HepG2 (cell line): ENCODE data around the gene AMHR2. TPM values are rescaled to one million over a fixed set of nuclear protein-coding genes. Genes with fewer than 3 reads are reported as not detected.
"Not testable (repeated sequence)": the region's sequence is repeated elsewhere in the genome, so short reads cannot be mapped to it uniquely, and the experiment has no call there.

ENCODE experiments used
- ATAC-seq: fragments of 200-7000 bp; cut with Tn5 transposase; 3 replicates; pipeline ENCODE4 v1.9.1; 2020; ENCODE audit warnings: mild to moderate bottlenecking, moderate library complexity
- BruUV-seq: library from RNA; stranded (reverse); fragments of 400-500 nt; replicated peaks from 2 replicates; lab custom pipeline; 2021; lab: Mats Ljungman, UMichigan
- CTCF ChIA-PET: fragments of 300-600 bp; formaldehyde crosslinking; extraction: SDS; loops from one replicate; lab custom pipeline; 2021; ENCODE audit warnings: low total read pairs, inconsistent platforms, low intra/inter-chr PET ratio; lab: Yijun Ruan, JAX
- POLR2A ChIA-PET: fragments of 350-600 bp; sonication (Branson Sonifier 250); formaldehyde crosslinking; loops from one replicate; lab custom pipeline; 2020; ENCODE audit warnings: antibody characterized with exemption, inconsistent platforms; lab: Yijun Ruan, JAX
- DNase-seq: peaks from one replicate; pipeline ENCODE4 v3.0.0-alpha.2; 2015; ENCODE audit warnings: low spot score
- FAIRE-seq: peaks from 3 replicates; lab custom pipeline; 2011; peaks lifted over from hg19 to GRCh38; lab: Jason Lieb, UNC
- H2AFZ ChIP-seq: one replicate; pipeline ENCODE4 v1.6.1; 2011; ENCODE audit warnings: low read length, inconsistent platforms
- H3K27ac ChIP-seq: fragments of 300-600 bp; 3 replicates; pipeline ENCODE4 v1.8.0; 2011; ENCODE audit warnings: mixed run types, mild to moderate bottlenecking, mixed read lengths, low read length, inconsistent platforms; ENCODE audit not compliant: insufficient read depth; ENCODE audit errors: extremely low read length
- H3K27me3 ChIP-seq, 2 experiments: fragments of 200-600 bp in 1 of 2; 2 replicates in 1 of 2; 3 replicates in 1 of 2; pipeline versions ENCODE4 v1.6.0 to v1.8.0; 2011; ENCODE audit warnings: low read length in 2 of 2, mild to moderate bottlenecking in 2 of 2, moderate library complexity in 2 of 2, inconsistent platforms in 1 of 2; ENCODE audit not compliant: insufficient read depth in 2 of 2, control insufficient read depth in 1 of 2
- H3K36me3 ChIP-seq, 2 experiments: fragments of 200-600 bp in 1 of 2; replicated peaks in 1 of 2; 2 replicates in 1 of 2; 3 replicates in 1 of 2; pipeline versions ENCODE4 v1.5.1 to v1.8.0; 2011; ENCODE audit warnings: low read length in 2 of 2, inconsistent platforms in 1 of 2; ENCODE audit not compliant: insufficient read depth in 2 of 2, control insufficient read depth in 1 of 2
- H3K4me1 ChIP-seq: 2 replicates; pipeline ENCODE4 v1.5.1; 2012; ENCODE audit warnings: low read length, inconsistent platforms; ENCODE audit not compliant: insufficient read depth
- H3K4me2 ChIP-seq: 2 replicates; pipeline ENCODE4 v1.6.0; 2011; ENCODE audit warnings: low read depth, low read length, inconsistent platforms
- H3K4me3 ChIP-seq, 3 experiments: fragments of 200-600 bp in 1 of 3; sonication (generic), shearing (Covaris generic) in 1 of 3; replicated peaks in 1 of 3; 2 replicates each; pipeline ENCODE4 v1.5.1; 2011 to 2016; ENCODE audit warnings: low read length in 3 of 3, inconsistent platforms in 2 of 3, low read depth in 2 of 3, mild to moderate bottlenecking in 2 of 3, control low read depth in 1 of 3, mixed read lengths in 1 of 3; ENCODE audit not compliant: insufficient read depth in 1 of 3
- H3K79me2 ChIP-seq: one replicate; pipeline ENCODE4 v1.6.1; 2011; ENCODE audit warnings: low read length, inconsistent platforms; ENCODE audit not compliant: insufficient read depth
- H3K9ac ChIP-seq: 2 replicates; pipeline ENCODE4 v1.6.0; 2011; ENCODE audit warnings: mild to moderate bottlenecking, low read depth, low read length, inconsistent platforms; ENCODE audit not compliant: insufficient read depth
- H3K9me3 ChIP-seq: 2 replicates; pipeline ENCODE4 v1.5.1; 2012; ENCODE audit warnings: mild to moderate bottlenecking, low read length
- H4K20me1 ChIP-seq: 2 replicates; pipeline ENCODE4 v1.6.0; 2011; ENCODE audit warnings: inconsistent platforms, mild to moderate bottlenecking, low read length, moderate library complexity; ENCODE audit not compliant: insufficient read depth
- SRSF9 ChIP-seq: fragments of 200-400 bp; formaldehyde crosslinking; IDR thresholded peaks from 2 replicates; pipeline ENCODE4 v1.6.1; 2018; ENCODE audit warnings: borderline replicate concordance, mild to moderate bottlenecking, low read depth, low read length; ENCODE audit not compliant: insufficient read depth, poor library complexity, severe bottlenecking
- ZBTB33 ChIP-seq: sonication (generic); formaldehyde crosslinking; IDR thresholded peaks from 2 replicates; pipeline ENCODE4 v1.4.0; 2020; ENCODE audit warnings: missing genetic modification reagents
- ZMYM3 ChIP-seq: sonication (generic); formaldehyde crosslinking; IDR thresholded peaks from 2 replicates; pipeline ENCODE4 v1.5.1; 2020; ENCODE audit warnings: mild to moderate bottlenecking, missing genetic modification reagents
- ZNF629 ChIP-seq: sonication (generic); formaldehyde crosslinking; conservative IDR thresholded peaks from 2 replicates; pipeline ENCODE4 v1.5.0; 2020; ENCODE audit warnings: missing genetic modification reagents
- WGBS: methylation state at CpG from one replicate; pipeline ENCODE4 v1.1.6; 2017; ENCODE audit warnings: low lambda C conversion rate; 5-methylcytosine and 5-hydroxymethylcytosine counted together
- in situ Hi-C: cut with HindIII; loops from 2 replicates; pipeline ENCODE4 v1.10.0; 2017; ENCODE audit warnings: low pct_unique_long_range_greater_than_20kb; ENCODE audit not compliant: extremely low pct_ligation_motif_present
- intact Hi-C: fragments of 100-400 bp; cut with micrococcal nuclease; formaldehyde crosslinking; loops from one replicate; pipeline ENCODE4 v1.10.0; 2022; ENCODE audit not compliant: unreplicated experiment
- polyA plus RNA-seq, 8 experiments: library from polyadenylated mRNA; depleted of rRNA in 3 of 8; stranded (reverse) in 7 of 8; unstranded in 1 of 8; fragments of >200 nt; fragmentation: Illumina TruSeq in 4 of 8; extraction: Trizol in 4 of 8; gene quantifications; 2 replicates each; pipeline versions ENCODE4 v1.2.1 to v1.2.3, GENCODE V29; 2011 to 2016; ENCODE audit warnings: low read depth in 4 of 8, missing spikeins in 1 of 8, mixed read lengths in 1 of 8; ENCODE audit not compliant: insufficient read depth in 1 of 8
- total RNA-seq, 5 experiments: library from RNA; depleted of rRNA; stranded (reverse); fragments of >200 nt; fragmentation: Illumina TruSeq; extraction: Trizol; gene quantifications; 2 replicates each; pipeline ENCODE4 v1.2.3, GENCODE V29; 2016; ENCODE audit warnings: low read depth in 1 of 5

AMHR2 gene
- total and polyA plus RNA-seq, 2 of the 13 experiments (the other 11 are each of a cell fraction or from before 2014, with no cell fraction given), result 0.24 to 0.58 TPM

GRCh38 chr12:53374277-53374676 is 49.4 kb upstream of the AMHR2 start:
- H4K20me1 ChIP-seq, BruUV-seq, CTCF ChIA-PET, H3K9me3 ChIP-seq, H3K79me2 ChIP-seq, in situ Hi-C loops, DNase-seq, H3K27me3 ChIP-seq, H3K4me2 ChIP-seq, H3K36me3 ChIP-seq, ATAC-seq, H3K4me3 ChIP-seq, intact Hi-C loops, H3K9ac ChIP-seq, H2AFZ ChIP-seq, FAIRE-seq: not testable (repeated sequence)
- 82% methylated on average over 14 of the region's 14 CpGs for WGBS
- peak; percentile 37; the same call in 1 of the 2 replicates for TF ChIP-seq ZBTB33 (CRISPR knock-in tag)
- TF ChIP-seq ZMYM3 (CRISPR knock-in tag), result peak; percentile 29; the same call in 1 of the 2 replicates
- peak overlapping the region; percentile 44 for H3K27ac ChIP-seq
- peaks cover 31% of the 10 kb centered on the region for H3K4me1 ChIP-seq
- POLR2A ChIA-PET, result interaction anchor here (1.8 kb wide), 1 partner anchor 127 kb away, joined by 3 read pairs; the partner anchor contains the start of gene TARBP2

- Histone ChIP-seq H3K4me1 (peaks cover 39% of the 10 kb centered on the region), H3K36me3 (peaks cover 2 to 3% of the 10 kb centered on the region in 2 experiments; a peak in 2 of 5 replicates), H3K9ac (no peak overlapping the region), H3K4me2 (no peak overlapping the region), H3K9me3 (no peaks in the 10 kb centered on the region), H3K27ac (no peak overlapping the region), H2AFZ (no peak overlapping the region), H3K79me2 (peaks cover 6% of the 10 kb centered on the region), H3K27me3 (no peaks in the 10 kb centered on the region; a peak in 1 of 5 replicates), H3K4me3 (no peak overlapping the region), H4K20me1 (no peaks in the 10 kb centered on the region)
- 83% methylated on average over 2 of the region's 2 CpGs for WGBS
- DNase-seq (no peak), ATAC-seq (no peak), FAIRE-seq (no peak)
- CTCF ChIA-PET, result no interaction called here
- TF ChIP-seq ZNF629 (CRISPR knock-in tag) (peak; percentile 70), SRSF9 (no peak)
- BruUV-seq, result no TSS peak
- in situ Hi-C loops (no loop called here), intact Hi-C loops (no loop called here)
- POLR2A ChIA-PET, result no interaction called here
These were observed 46.9 kb upstream of the AMHR2 start for GRCh38 chr12:53376747-53377146.
